Adrenal gland (tissue), 12 donors: Measurements from ENCODE around the gene NACC2. TPM values are rescaled to one million over a fixed set of nuclear protein-coding genes. Genes with fewer than 3 reads are reported as not detected.

Experiments used
- DNase-seq, 7 donors: peaks; one replicate each; pipeline ENCODE4 v3.0.0-alpha.2; 2019 to 2020
- H3K27ac ChIP-seq, 5 donors: fragments of 200-600 bp; sonication (generic) in 4 of 5; 1 replicate in 3 of 5; 2 replicates in 2 of 5; pipeline versions ENCODE4 v1.5.1 to v1.8.0; 2016 to 2020; ENCODE audit warnings: mild to moderate bottlenecking in 1 of 5
- H3K27me3 ChIP-seq: fragments of 200-600 bp; 2 replicates; pipeline ENCODE4 v1.8.0; 2021
- H3K36me3 ChIP-seq, 2 donors: fragments of 200-600 bp; replicated peaks in 1 of 2; 1 replicate in 1 of 2; 2 replicates in 1 of 2; pipeline versions ENCODE4 v1.5.1 to v1.8.0; 2018 to 2022
- H3K4me1 ChIP-seq, 2 donors: fragments of 200-600 bp; replicated peaks in 1 of 2; 1 replicate in 1 of 2; 2 replicates in 1 of 2; pipeline versions ENCODE4 v1.5.1 to v1.8.0; 2018 to 2021
- H3K4me3 ChIP-seq, 4 donors: fragments of 200-600 bp; sonication (generic) in 3 of 4; one replicate each; pipeline ENCODE4 v1.5.1; 2016 to 2018
- H3K9me3 ChIP-seq, 3 donors: fragments of 200-600 bp; sonication (generic) in 1 of 3; replicated peaks in 1 of 3; 1 replicate in 2 of 3; 2 replicates in 1 of 3; pipeline versions ENCODE4 v1.5.1 to v1.8.0; 2016 to 2021
- CTCF ChIP-seq, 6 experiments: fragments of 450-650 bp in 4 of 6; fragments of 200-600 bp in 2 of 6; sonication (generic) in 1 of 6; IDR thresholded peaks; 1 replicate in 5 of 6; 2 replicates in 1 of 6; pipeline versions ENCODE4 v1.5.1 to v1.8.0; 2016 to 2021; ENCODE audit warnings: antibody characterized with exemption in 6 of 6, mild to moderate bottlenecking in 2 of 6, moderate library complexity in 1 of 6
- POLR2A ChIP-seq, 2 donors: fragments of 450-650 bp; IDR thresholded peaks; one replicate each; pipeline ENCODE4 v1.6.1; 2017; ENCODE audit warnings: antibody characterized with exemption in 2 of 2, mild to moderate bottlenecking in 2 of 2, moderate library complexity in 1 of 2
- WGBS, 4 donors: extraction: QIAGEN DNeasy Blood & Tissue Kit in 2 of 4; methylation state at CpG; one replicate each; pipeline versions ENCODE4 v1.1.5 to v1.1.7; 2013 to 2017; 5-methylcytosine and 5-hydroxymethylcytosine counted together
- intact Hi-C, 2 donors: fragments of 100-400 bp; cut with DNase I; formaldehyde crosslinking; loops; one replicate each; pipeline versions ENCODE4 v1.14.1 to v1.15.0; 2022 to 2023
- polyA plus RNA-seq, 3 donors: library from polyadenylated mRNA; stranded (reverse); fragments of 200-250 nt in 2 of 3; fragments of 350-450 nt in 1 of 3; fragmentation: Illumina TruSeq in 1 of 3; extraction: RNeasy Lipid Tissue Mini Kit (QIAGEN cat#74804) in 1 of 3; gene quantifications; one replicate each; pipeline ENCODE4 v1.2.3, GENCODE V29; 2013 to 2014
- total RNA-seq, 9 donors: library from RNA; depleted of rRNA in 4 of 9; stranded (reverse); fragments of >200 nt in 4 of 9; fragments of 120-200 nt in 1 of 9; fragmentation: NEBNext Ultra II Directional in 1 of 9; extraction: Animal tissue kit (Norgen Biotek cat#: 25700) in 1 of 9; gene quantifications; one replicate each; pipeline versions ENCODE4 v1.1.0 to v1.2.4, GENCODE V29; 2013 to 2023
- donor health status: healthy with polysubstance abuse.
- donor health status: Bipolar disorder and iron deficiency.
- donor health status: DM: yes; HTN: yes; CAD: no.
- donor health status: DM: no; HTN: no; CAD: no.
- donor health status: DM: no; HTN: no; CAD: no.
- donor health status: DM: yes; HTN: yes; CAD: no.

The NACC2 gene
- total and polyA plus RNA-seq, 12 donors: 3.3 to 61.0 (median 35.3) TPM

DNA sequence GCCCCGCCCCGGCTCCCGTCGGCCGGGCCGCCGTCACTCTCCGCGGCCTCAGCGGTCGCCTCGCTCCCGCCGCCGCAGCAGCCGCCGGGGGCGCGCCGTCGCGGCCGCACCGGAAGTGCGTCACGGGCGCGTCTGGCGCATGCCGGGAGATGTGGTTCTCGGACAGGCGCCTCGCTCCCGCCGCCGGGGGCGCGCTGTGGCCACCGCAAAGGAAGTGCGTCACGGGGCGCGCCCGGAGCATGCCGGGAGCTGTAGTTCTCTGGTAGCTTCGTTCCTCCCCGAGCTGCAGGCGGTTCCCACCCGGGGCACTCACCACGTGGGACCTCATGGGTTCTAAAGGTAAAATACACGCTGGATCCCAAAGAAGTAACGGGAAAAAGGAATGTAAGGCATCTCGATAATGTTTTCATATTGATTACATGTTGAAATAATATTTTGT, 133.8 kb downstream of the NACC2 start, which contains the start of gene UBAC1:
Gene UBAC1 (minus strand): TSS at position 97 of the 439 bp plus-strand sequence. CDS start 211 bp downstream, outside the sequence.
- no peak for TF ChIP-seq POLR2A (IDR thresholded peaks at IDR 0.05)
- TF ChIP-seq CTCF (IDR thresholded peaks at IDR 0.05): peak in 5 of 6 experiments; percentile 21 to 63 (median 47)
- DNase-seq: peak; percentile 94 to 98 (median 96)
- peaks cover 6 to 13% of the 10 kb centered on the region in 2 donors for H3K4me1 ChIP-seq
- no peaks in the 10 kb centered on the region for H3K36me3 ChIP-seq
- H3K27ac ChIP-seq: peak within 1 kb of the TSS; percentile 40 to 95 (median 76)
- no peaks in the 10 kb centered on the region for H3K9me3 ChIP-seq
- H3K27me3 ChIP-seq: no peaks in the 10 kb centered on the region
- H3K4me3 ChIP-seq: peak within 1 kb of the TSS; percentile 34 to 99 (median 62)
- WGBS, 4 donors: 0% methylated on average over 9 to 53 of the region's 53 CpGs
- intact Hi-C loops: loop anchor here in 1 of 2 donors (10.0 kb wide), 1 partner anchor 256 kb away; the partner anchor contains the start of gene KCNT1

DNA sequence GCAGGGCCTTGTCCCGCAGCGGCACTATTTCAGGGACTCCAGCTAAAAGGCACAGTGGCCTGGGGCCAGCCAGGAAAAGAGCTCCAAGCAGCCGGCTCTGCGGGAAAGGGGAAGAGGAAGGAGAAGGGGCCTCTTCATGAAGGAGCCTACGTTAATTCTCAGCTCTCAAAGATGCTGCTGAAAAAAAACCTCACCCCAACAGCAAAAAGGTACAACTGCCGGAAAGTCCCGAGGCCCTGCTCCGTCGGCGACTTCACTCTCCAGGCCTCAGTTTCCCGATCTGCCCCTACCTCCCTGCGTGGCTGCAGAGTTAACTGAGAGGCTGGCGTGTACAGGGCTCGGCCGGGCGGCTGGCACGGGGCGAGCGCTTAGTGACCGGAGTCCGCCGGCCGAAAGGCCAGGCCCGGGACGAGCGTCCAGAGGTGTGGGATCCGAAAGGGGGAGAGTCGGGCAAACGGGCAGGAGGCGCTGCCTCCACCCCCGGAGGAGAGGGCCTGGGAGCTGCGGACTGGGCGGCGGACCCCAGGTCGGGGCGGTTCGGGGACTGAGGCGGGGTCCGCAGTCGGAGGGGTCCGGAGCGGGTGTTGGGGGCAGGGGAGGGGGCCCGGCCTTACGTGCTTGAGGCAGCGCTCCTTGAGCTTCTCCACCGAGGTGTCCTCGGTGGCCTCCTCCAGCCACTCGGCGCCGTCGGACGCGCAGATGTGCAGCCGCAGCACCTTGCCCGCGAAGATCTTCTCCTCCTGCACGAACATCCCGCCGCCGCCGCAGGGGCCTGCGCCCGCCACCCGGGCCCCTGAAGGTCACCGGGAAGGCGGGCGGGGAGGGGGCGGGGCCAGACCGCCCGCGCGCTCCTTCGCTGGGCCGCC, 134.4 kb downstream of the NACC2 start:
- H3K27me3 ChIP-seq: no peaks in the 10 kb centered on the region
- peaks cover 6 to 13% of the 10 kb centered on the region in 2 donors for H3K4me1 ChIP-seq
- WGBS, 4 donors: 0 to 1% (median 0%) methylated on average over 7 to 74 of the region's 74 CpGs
- no peaks in the 10 kb centered on the region for H3K9me3 ChIP-seq
- intact Hi-C loops: loop anchor here in 1 of 2 donors (10.0 kb wide), 1 partner anchor 256 kb away; the partner anchor contains the start of gene KCNT1
- no peaks in the 10 kb centered on the region for H3K36me3 ChIP-seq
- TF ChIP-seq CTCF (IDR thresholded peaks at IDR 0.05) (no peak), POLR2A (IDR thresholded peaks at IDR 0.05) (peak; percentile 31 to 35)
- peak overlapping the region; percentile 40 to 95 (median 76) for H3K27ac ChIP-seq
- DNase-seq: peak in 3 of 7 donors; percentile 49 to 53 (median 52)
- peak overlapping the region; percentile 34 to 99 (median 62) for H3K4me3 ChIP-seq

- WGBS, 4 donors: 50 to 74% (median 59%) methylated on average over 7 to 9 of the region's 9 CpGs
- no peaks in the 10 kb centered on the region for H3K36me3 ChIP-seq
- H3K27me3 ChIP-seq: no peaks in the 10 kb centered on the region
- intact Hi-C loops: loop anchor here in 1 of 2 donors (5.0 to 10.0 kb wide), 2 partner anchors 93 to 255 kb away; partner anchors contain the start of gene KCNT1
- TF ChIP-seq POLR2A (IDR thresholded peaks at IDR 0.05) (no peak), CTCF (IDR thresholded peaks at IDR 0.05) (no peak)
- H3K27ac ChIP-seq: peak overlapping the region in 2 of 5 donors; percentile 76 to 83
- DNase-seq: no peak
- H3K9me3 ChIP-seq: no peaks in the 10 kb centered on the region
- H3K4me3 ChIP-seq: peak overlapping the region in 1 of 4 donors; percentile 99
- peaks cover 6 to 13% of the 10 kb centered on the region in 2 donors for H3K4me1 ChIP-seq
Observed at GRCh38 chr9:135959814-135960213, 135.3 kb downstream of the NACC2 start.

GRCh38 chr9:135958485-135958884, 136.6 kb downstream of the NACC2 start:
- TF ChIP-seq POLR2A (IDR thresholded peaks at IDR 0.05) (no peak), CTCF (IDR thresholded peaks at IDR 0.05) (no peak)
- H3K4me3 ChIP-seq: no peak overlapping the region
- peaks cover 0 to 8% of the 10 kb centered on the region in 2 donors for H3K36me3 ChIP-seq
- H3K9me3 ChIP-seq: no peaks in the 10 kb centered on the region
- peak in 2 of 7 donors; percentile 40 to 54 for DNase-seq
- peak overlapping the region in 1 of 5 donors; percentile 18 for H3K27ac ChIP-seq
- peaks cover 6 to 13% of the 10 kb centered on the region in 2 donors for H3K4me1 ChIP-seq
- H3K27me3 ChIP-seq: no peaks in the 10 kb centered on the region
- WGBS, 4 donors: 77 to 91% (median 82%) methylated on average over 12 of the region's 12 CpGs
- intact Hi-C loops: loop anchor here in 1 of 2 donors (5.0 kb wide), 1 partner anchor 91 kb away; no protein-coding TSS in a partner anchor
